ENCODE measurements around the gene AGPAT4.

- TF ChIP-seq CTCF (IDR thresholded peaks at IDR 0.05) (no peak), POLR2A (IDR thresholded peaks at IDR 0.05) (no peak)
Measured at GRCh38 chr6:161242779-161243693, 30.8 kb downstream of the AGPAT4 start.
